Natural killer cell (primary cell): ENCODE data around the gene NFATC3. TPM values are rescaled to one million over a fixed set of nuclear protein-coding genes. Genes with fewer than 3 reads are reported as not detected.

Source experiments
- ATAC-seq, 3 donors: fragments of 150-1000 bp in 2 of 3; fragments of 200-7000 bp in 1 of 3; cut with Tn5 transposase; 1 replicate in 1 of 3; 2 replicates in 2 of 3; pipeline ENCODE4 v1.10.0; 2021; ENCODE audit warnings: mild to moderate bottlenecking in 2 of 3, moderate library complexity in 2 of 3
- DNase-seq, 2 donors: peaks; one replicate each; pipeline versions ENCODE4 v3.0.0 to v3.0.0-alpha.2; 2013 to 2021; ENCODE audit warnings: mixed read lengths in 1 of 2
- H3K27ac ChIP-seq: one replicate; pipeline ENCODE4 v1.5.1; 2013; ENCODE audit warnings: mild to moderate bottlenecking, low read length
- H3K27me3 ChIP-seq: one replicate; pipeline ENCODE4 v1.6.1; 2013; ENCODE audit warnings: low read length; ENCODE audit not compliant: control insufficient read depth, insufficient read depth
- H3K36me3 ChIP-seq: one replicate; pipeline ENCODE4 v1.6.1; 2013; ENCODE audit warnings: low read length; ENCODE audit not compliant: control insufficient read depth, insufficient read depth
- H3K4me1 ChIP-seq: one replicate; pipeline ENCODE4 v1.6.1; 2013; ENCODE audit warnings: low read length; ENCODE audit not compliant: control insufficient read depth, insufficient read depth
- H3K4me3 ChIP-seq: one replicate; pipeline ENCODE4 v1.5.1; 2013; ENCODE audit warnings: low read length
- H3K9me3 ChIP-seq: one replicate; pipeline ENCODE4 v1.6.1; 2013; ENCODE audit warnings: low read length; ENCODE audit not compliant: control insufficient read depth, insufficient read depth
- H3K27ac Mint-ChIP-seq, 2 donors: one replicate each; pipeline ENCODE4 v1.8.0; 2022; ENCODE audit warnings: mild to moderate bottlenecking in 2 of 2, mixed read lengths in 2 of 2, moderate library complexity in 1 of 2
- H3K27me3 Mint-ChIP-seq, 2 donors: one replicate each; pipeline ENCODE4 v1.8.0; 2022; ENCODE audit warnings: low read depth in 2 of 2, mixed read lengths in 2 of 2
- H3K36me3 Mint-ChIP-seq: one replicate; pipeline ENCODE4 v1.8.0; 2022; ENCODE audit warnings: mixed read lengths
- H3K4me1 Mint-ChIP-seq, 2 donors: one replicate each; pipeline ENCODE4 v1.8.0; 2022; ENCODE audit warnings: mixed read lengths in 2 of 2
- H3K4me3 Mint-ChIP-seq: one replicate; pipeline ENCODE4 v1.8.0; 2022; ENCODE audit warnings: mild to moderate bottlenecking, moderate library complexity, mixed read lengths
- H3K9me3 Mint-ChIP-seq, 2 donors: one replicate each; pipeline ENCODE4 v1.8.0; 2022; ENCODE audit warnings: mixed read lengths in 2 of 2
- CTCF ChIP-seq: fragments of 200-600 bp; IDR thresholded peaks from one replicate; pipeline ENCODE4 v1.8.0; 2022; ENCODE audit warnings: antibody characterized with exemption
- WGBS: methylation state at CpG from one replicate; pipeline ENCODE4 v1.1.7; 2013; ENCODE audit warnings: missing lambda C conversion rate; ENCODE audit not compliant: insufficient coverage; 5-methylcytosine and 5-hydroxymethylcytosine counted together
- intact Hi-C: fragments of 100-400 bp; cut with micrococcal nuclease; formaldehyde crosslinking; loops from one replicate; pipeline ENCODE4 v1.14.2; 2022
- total RNA-seq, 4 donors: library from RNA; stranded (reverse); fragments of 120-200 nt in 1 of 4; gene quantifications; one replicate each; pipeline versions ENCODE4 v1.2.3 to v1.2.4, GENCODE V29; 2013 to 2022

The NFATC3 gene
- total RNA-seq, 3 donors from 2014 or later (not counting 1 experiment from before 2014, with no cell fraction given): 241 to 282 (median 263) TPM

GRCh38 chr16:68233085-68233834, 148.1 kb downstream of the NFATC3 start:
- Histone ChIP-seq H3K27ac (no peak overlapping the region), H3K4me1 (peaks cover 21% of the 10 kb centered on the region), H3K27me3 (no peaks in the 10 kb centered on the region), H3K9me3 (no peaks in the 10 kb centered on the region), H3K4me3 (no peak overlapping the region), H3K36me3 (peaks cover 21% of the 10 kb centered on the region)
- ATAC-seq: no peak
- no peak for TF ChIP-seq CTCF
- no peaks in the 10 kb centered on the region for H3K27me3 Mint-ChIP-seq
- DNase-seq: peak in 1 of 2 donors; percentile 60
- H3K4me3 Mint-ChIP-seq: no peak overlapping the region
- WGBS: 88% methylated on average over 5 of the region's 5 CpGs
- H3K27ac Mint-ChIP-seq: peak overlapping the region; percentile 58 to 74
- H3K9me3 Mint-ChIP-seq: no peaks in the 10 kb centered on the region
- H3K4me1 Mint-ChIP-seq: peaks cover 25 to 44% of the 10 kb centered on the region in 2 donors
- no peaks in the 10 kb centered on the region for H3K36me3 Mint-ChIP-seq
- intact Hi-C loops: no loop called here

- no peak overlapping the region for H3K4me3 ChIP-seq
- Mint-ChIP-seq H3K4me1 (peaks cover 25 to 48% of the 10 kb centered on the region in 2 donors), H3K9me3 (no peaks in the 10 kb centered on the region), H3K4me3 (no peak overlapping the region), H3K27me3 (no peaks in the 10 kb centered on the region), H3K36me3 (no peaks in the 10 kb centered on the region), H3K27ac (peak overlapping the region; percentile 74)
- ATAC-seq (no peak), DNase-seq (no peak)
- peaks cover 27% of the 10 kb centered on the region for H3K4me1 ChIP-seq
- H3K9me3 ChIP-seq: no peaks in the 10 kb centered on the region
- H3K27me3 ChIP-seq: no peaks in the 10 kb centered on the region
- no peak overlapping the region for H3K27ac ChIP-seq
- intact Hi-C loops: no loop called here
- WGBS: 52% methylated on average over 8 of the region's 8 CpGs
- TF ChIP-seq CTCF: no peak
- peaks cover 16% of the 10 kb centered on the region for H3K36me3 ChIP-seq
Measured at GRCh38 chr16:68233835-68234187, 148.6 kb downstream of the NFATC3 start.

GRCh38 chr16:68234188-68235107, 149.3 kb downstream of the NFATC3 start:
- Histone ChIP-seq H3K27me3 (no peaks in the 10 kb centered on the region), H3K9me3 (no peaks in the 10 kb centered on the region), H3K36me3 (peaks cover 10% of the 10 kb centered on the region), H3K4me3 (no peak overlapping the region), H3K4me1 (peaks cover 32% of the 10 kb centered on the region), H3K27ac (no peak overlapping the region)
- intact Hi-C loops: no loop called here
- Mint-ChIP-seq H3K27ac (peak overlapping the region; percentile 74), H3K27me3 (no peaks in the 10 kb centered on the region), H3K4me1 (peaks cover 21 to 46% of the 10 kb centered on the region in 2 donors), H3K9me3 (no peaks in the 10 kb centered on the region), H3K4me3 (peak overlapping the region; percentile 67), H3K36me3 (no peaks in the 10 kb centered on the region)
- ATAC-seq (no peak), DNase-seq (peak in 1 of 2 donors; percentile 41)
- TF ChIP-seq CTCF: no peak
- 72% methylated on average over 10 of the region's 13 CpGs for WGBS
